Stimulated activated CD4-positive, alpha-beta T cell treated with anti-CD3 and anti-CD28 coated beads, Interleukin-12 subunit alpha, Interleukin-12 subunit beta, amount 100 ng/mL, for 4 hours (primary cell): ENCODE measurements around the gene PSMB3.
"Not testable (repeated sequence)": the region's sequence is repeated elsewhere in the genome, so short reads cannot be mapped to it uniquely, and the experiment has no call there.

Experiments
- DNase-seq: peaks from one replicate; pipeline ENCODE4 v3.0.0-alpha.2; 2020

PSMB3 gene

DNA sequence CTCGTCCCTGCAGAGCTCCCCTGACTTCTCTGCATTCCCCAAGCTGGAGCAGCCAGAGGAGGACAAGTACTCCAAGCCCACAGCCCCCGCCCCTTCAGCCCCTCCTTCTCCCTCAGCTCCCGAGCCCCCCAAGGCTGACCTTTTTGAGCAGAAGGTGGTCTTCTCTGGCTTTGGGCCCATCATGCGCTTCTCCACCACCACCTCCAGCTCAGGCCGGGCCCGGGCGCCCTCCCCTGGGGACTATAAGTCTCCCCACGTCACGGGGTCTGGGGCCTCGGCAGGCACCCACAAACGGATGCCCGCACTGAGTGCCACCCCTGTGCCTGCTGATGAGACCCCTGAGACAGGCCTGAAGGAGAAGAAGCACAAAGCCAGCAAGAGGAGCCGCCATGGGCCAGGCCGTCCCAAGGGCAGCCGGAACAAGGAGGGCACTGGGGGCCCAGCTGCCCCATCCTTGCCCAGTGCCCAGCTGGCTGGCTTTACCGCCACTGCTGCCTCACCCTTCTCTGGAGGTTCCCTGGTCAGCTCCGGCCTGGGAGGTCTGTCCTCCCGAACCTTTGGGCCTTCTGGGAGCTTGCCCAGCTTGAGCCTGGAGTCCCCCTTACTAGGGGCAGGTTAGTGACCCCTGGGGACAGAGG is 36.1 kb upstream of the PSMB3 start:
- no peak for DNase-seq

DNA sequence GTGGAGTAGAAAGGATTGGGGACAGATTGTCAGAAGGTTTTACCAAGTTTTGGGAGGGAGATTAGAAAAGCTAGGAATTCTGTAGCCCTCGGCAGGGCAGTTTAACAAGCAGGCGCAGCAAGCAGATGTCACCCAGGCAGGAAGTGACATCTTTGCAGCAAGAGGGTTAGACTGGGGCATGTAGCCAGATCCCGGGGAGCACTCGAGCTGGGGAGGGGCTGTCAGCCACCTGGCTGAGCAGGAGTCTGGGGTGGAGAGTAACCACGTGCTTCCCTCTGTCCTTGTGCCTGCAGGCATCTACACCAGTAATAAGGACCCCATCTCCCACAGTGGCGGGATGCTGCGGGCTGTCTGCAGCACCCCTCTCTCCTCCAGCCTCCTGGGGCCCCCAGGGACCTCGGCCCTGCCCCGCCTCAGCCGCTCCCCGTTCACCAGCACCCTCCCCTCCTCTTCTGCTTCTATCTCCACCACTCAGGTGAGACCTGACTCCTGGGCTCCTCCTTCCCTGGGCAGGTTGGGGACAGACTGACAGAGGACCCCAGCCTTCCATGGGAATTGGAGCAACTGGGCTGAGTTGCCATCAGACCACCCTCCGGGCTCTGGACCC is 35.3 kb upstream of the PSMB3 start:
- no peak for DNase-seq

DNA sequence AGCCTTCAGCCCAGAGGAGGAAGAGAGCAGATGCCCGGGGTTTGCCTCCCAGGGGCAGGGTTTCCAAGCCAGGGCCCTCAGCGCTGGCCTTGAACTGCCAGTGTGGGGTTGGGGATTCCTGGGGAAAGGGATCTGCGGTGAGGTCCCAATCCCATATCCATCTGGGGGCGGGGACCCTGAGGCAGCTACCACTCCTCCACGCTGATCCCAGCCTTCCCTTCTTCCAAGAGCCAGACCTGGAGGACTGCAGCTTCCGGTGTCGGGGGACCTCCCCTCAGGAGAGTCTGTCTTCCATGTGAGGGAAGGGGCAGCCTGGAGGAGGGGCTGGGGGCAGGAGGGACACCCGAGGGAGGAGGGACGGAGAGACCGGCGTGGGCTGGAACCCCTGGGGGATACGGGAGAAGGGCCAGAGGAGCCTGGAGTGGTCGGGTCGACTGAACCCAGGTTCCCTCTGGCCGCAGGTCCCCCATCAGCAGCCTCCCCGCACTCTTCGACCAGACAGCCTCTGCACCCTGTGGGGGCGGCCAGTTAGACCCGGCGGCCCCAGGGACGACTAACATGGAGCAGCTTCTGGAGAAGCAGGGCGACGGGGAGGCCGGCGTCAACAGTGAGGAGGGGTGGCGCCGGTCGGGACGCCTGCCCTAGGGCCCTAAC is 33.1 kb upstream of the PSMB3 start:
- no peak for DNase-seq

DNA sequence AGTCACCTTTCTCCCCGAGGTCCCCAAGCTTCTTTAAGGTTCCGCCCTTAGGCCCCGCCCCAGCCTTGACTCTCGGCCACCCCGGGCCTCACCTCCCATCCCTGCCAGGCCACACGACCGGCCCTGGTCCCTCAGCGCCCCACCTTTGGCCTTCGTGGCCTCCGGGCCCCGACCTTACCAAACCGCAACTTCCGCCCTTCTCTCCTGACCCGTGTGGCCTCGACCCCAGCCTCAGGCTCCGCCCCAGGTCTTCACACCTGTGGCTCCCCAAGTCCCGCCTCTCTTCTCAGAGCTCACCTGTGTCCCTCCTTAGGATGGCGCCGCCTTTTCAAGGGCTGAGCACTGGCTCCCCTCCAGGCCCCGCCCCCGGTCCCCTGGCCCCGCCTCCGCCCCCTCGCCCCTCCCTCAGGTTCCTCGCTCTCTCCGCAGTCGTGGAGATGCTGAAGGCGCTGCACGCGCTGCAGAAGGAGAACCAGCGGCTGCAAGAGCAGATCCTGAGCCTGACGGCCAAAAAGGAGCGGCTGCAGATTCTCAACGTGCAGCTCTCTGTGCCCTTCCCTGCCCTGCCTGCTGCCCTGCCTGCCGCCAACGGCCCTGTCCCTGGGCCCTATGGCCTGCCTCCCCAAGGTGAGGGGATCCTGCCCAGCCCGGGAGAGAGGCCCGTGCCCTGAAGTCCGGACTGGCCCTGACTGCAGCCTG is 32.4 kb upstream of the PSMB3 start:
- DNase-seq, result no peak

DNA sequence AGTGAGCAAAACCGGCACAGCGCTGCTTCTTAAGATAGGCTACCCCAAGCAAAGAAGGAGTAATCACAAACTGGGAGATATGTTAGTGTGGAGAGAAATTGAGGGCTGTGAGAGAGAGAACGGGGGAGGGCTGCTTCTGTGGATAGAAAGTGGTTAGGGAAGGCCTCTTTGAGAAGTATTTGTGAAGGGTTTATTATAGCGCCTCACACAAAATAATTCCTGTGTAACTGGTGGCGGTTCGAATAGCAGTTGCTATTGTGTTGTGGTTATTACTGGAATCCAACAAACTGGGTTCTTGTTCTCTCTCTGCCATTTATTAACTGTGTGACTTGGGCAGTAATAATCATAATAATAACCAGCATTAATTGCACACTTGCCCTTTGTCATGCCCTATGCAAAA is 31.6 kb upstream of the PSMB3 start:
- DNase-seq, result no peak

DNA sequence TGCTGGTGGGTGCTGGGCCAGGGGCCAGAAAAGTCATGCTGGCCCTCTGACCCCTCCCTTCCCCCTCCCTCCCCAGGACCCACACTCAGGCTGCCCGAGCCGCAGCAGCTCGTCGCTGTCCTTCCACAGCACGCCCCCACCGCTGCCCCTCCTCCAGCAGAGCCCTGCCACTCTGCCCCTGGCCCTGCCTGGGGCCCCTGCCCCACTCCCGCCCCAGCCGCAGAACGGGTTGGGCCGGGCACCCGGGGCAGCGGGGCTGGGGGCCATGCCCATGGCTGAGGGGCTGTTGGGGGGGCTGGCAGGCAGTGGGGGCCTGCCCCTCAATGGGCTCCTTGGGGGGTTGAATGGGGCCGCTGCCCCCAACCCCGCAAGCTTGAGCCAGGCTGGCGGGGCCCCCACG is 30.7 kb upstream of the PSMB3 start:
- DNase-seq, result no peak

DNA sequence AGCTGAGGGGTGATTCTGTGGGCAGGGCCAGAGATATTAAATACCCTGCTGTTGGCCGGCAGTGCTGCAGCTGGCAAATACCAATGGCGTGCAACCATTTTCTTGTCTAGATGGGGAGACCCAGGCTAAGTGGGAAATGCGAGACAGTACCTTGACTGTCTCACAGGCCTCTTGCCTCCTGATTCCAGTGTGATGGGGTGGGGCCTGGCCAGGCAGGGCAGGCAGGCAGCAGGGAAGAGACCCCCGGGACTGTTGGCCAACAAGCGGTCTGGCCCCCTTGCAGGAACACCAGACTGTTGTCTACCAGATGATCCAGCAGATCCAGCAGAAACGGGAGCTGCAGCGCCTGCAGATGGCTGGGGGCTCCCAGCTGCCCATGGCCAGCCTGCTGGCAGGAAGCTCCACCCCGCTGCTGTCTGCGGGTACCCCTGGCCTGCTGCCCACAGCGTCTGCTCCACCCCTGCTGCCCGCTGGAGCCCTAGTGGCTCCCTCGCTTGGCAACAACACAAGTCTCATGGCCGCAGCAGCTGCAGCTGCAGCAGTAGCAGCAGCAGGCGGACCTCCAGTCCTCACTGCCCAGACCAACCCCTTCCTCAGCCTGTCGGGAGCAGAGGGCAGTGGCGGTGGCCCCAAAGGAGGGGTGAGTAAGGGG is 28.1 kb upstream of the PSMB3 start:
- DNase-seq, result no peak

DNA sequence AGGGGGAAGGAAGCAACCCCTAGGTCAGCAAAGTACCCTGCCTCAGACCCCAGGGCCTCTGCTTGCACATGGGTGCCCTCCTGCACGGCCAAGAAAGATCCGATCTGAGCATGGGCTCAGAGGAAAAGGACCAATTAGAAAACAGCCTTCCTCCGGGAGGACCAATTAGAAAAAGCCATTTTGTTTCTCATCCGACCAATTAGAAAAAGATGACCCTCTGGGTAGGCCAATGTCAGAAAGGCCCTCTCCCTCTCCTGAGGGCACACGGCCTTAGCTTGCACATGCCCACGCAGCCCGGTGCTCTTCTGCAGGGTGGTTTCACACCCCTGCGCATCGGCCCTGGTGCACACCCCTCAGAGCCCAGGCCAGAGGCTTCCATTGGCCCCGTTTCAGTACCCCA is 27.5 kb upstream of the PSMB3 start:
- no peak for DNase-seq

DNA sequence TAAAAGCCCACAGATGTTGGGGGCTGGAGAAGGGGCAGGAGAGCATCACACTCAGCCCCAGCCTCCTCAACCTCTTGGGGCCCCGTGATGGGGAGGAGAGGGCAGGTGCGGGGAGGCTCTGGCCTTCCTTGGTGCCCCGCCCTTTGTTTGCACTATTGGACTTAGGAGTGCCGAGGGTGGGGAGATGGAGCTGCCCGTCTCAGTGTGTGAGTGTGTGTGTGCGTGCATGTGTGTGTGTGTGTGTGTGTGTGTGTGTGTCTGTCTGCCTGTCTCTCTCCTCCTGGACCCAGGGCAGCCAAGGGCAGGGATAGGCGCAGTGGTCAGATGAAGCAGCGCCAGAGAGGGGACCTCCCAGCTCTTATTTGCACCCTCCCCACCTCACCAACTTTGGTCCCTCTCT is 26.4 kb upstream of the PSMB3 start:
- not testable (repeated sequence) for DNase-seq

DNA sequence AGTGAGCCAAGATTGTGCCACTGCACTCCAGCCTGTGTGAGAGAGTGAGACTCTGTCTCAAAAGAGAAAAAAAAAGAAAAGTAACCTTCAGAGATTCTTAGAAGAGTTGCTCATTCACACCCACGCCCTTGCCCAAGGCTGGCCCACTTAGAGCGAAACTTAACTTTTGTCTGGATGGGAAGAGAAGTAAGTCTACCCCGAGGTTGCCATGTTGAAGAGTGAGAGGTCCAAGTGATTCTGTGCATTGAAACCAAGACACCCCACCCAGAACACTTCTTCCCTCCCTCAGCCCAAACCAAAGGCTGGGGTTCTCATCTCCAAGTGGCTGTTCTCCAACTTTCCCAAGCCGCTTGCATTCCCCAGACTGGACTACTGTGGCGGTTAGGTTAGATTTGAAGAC is 24.8 kb upstream of the PSMB3 start:
- peak; percentile 65 for DNase-seq

DNA sequence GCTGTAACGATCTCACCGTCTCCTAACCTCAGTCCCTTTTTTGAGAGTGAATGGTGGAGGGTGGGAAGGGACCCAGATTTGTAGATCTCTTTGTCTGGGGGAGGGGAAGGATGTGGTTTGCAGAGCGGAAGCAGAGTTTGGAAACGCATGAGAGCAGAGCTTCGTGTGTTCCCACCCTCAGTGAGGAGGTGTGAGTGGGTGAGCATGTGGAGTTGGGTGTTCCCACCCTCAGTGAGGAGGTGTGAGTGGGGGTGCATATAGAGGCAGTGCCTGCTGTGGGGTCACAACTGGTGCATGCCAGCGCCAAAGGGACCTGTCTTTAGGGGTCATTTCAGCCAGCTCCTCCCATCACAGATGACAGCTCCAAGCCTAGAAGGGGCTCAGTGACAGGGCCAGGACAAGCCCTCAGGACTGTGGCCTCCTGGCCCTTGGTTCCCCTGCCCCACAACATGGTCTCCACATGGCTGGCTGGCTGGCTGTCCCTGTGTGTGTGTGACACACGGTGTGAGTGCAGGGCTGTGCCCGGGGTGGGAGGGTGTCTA is 24.2 kb upstream of the PSMB3 start:
- DNase-seq, result peak; percentile 46

DNA sequence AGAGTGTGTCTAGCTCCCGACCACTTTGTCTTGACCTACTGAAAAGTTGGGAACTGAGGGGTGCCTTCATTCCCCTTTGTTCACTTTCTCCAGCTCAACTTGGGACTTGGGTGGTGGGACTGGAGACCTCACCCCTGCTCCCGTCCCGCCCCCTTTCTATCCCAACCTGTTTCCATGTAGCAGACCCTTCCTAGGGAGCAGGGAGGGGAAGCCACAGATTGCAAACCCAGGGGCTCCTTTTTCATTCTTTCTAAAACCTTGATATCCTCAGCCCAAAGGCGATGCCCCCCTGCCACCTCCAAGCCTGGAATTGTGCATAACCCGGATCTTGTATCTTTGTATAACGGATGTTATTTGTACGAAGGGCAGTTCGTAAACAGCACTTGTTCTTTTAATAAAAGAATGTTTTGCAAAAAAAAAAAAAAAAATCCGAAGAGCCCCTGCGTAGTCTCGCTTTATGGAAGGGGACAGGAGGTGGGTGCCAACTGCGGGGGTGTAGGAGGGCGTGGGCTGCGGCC is 23.1 kb upstream of the PSMB3 start:
- DNase-seq, result no peak

DNA sequence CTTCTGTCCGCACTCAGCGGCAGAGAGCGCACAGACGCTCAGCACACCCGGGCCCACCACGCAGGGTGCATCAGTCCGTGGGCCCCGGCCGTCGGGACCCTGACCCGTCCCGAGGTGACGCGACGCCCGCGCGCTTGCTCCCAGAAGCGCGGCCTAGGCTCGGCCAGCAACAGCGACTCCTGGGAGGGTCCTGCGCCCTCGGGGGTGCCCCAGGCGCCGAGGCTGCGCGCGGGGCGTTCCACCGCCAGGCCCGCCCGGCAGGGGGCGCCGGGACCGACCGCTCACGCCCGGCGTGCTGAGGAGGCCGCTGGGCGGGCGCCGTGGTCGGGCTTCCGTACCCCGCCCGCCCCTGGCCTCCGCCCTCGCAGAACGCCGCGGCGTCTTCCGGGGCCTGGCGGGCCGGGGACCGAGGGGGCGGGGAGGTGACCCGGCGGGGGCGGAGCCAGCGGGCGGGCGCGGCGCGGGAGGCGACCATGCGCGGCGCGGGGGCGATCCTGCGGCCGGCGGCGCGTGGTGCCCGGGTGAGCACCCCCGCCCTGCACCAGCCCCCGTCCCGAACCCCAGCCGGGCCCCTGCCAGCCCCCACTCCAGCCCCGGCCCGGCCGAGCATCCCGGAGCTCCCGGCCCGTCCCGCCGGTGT is 22.5 kb upstream of the PSMB3 start, which contains the start of gene CISD3:
CISD3 (plus strand) TSS at position 456 of the 640 bp plus-strand sequence; CDS start at position 474, 18 bp downstream.
- peak; percentile 83 for DNase-seq

DNA sequence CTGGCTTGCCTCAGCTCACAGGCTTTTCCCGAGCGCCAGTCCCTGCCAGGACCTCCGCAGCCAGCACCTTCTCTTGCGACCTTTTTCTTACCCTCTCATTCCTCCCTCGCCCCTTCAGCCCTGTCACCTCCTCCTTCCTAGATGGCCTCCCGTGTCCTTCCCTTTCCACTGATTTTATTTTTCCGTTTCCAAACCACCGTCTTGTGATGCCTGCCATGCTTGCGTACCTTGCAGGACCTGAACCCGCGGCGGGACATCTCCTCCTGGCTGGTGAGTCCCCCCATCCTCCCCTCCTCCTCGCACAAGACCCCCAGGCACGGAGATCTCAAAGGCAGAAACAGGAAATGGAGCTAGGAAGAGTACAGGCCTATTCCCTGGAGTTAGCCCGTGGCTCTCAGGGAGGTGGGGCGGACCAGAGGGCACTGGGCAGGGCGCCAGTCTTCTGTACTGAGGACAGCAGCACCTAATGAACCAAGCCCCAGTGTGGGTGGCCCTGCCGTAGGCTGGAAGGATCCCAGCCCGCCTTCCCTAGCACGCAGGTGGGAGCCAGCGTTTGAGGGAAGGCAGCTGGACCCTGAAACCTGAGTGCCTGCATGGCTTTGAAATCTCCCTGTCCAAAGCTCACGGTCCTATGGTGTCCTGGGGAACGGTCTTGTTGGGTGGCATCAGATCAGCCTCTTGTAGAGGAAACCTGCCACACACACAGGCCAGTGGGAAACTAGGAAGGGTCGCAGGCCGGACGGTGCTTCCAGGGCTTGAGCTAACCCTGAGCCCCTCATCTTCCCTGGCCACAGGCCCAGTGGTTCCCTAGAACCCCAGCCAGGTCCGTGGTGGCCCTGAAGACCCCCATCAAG is 21.8 kb upstream of the PSMB3 start:
- no peak for DNase-seq

DNA sequence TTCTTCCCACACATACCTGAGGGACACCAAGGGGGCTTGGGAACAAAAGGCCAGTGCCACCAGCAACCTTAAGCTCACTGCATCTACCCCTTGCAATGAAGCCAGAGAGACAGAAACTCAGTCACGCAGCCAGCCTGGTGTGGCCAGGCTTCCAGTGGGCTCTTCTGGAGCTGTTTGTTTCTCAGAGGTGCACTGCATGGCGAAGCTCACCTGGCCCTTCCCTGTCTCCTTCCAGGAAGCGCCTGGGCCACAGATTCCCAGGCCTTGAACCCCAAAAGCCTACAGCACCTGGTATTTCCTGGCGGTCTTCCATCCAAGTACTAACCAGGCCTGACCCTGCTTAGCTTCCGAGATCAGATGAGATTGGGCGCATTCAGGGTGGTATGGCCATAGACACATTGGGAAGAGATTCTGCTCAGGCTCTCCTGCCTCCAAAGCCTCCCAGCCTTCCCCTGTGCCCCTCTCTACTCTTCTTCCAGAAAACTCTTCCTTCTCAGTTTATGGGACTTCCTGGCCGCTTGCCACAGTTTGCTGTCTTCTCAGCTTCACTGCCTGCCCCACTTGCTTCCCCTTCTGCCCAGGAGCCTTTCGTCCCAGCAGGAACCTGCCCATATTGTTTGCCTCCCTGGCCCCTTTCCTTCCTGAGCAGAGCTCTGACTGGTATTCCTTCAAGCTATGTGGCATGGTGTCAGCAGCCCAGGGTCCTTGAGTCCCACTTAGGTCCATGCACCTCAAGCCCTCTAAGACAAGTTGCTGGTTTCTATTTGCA is 20.8 kb upstream of the PSMB3 start:
- DNase-seq, result no peak

DNA sequence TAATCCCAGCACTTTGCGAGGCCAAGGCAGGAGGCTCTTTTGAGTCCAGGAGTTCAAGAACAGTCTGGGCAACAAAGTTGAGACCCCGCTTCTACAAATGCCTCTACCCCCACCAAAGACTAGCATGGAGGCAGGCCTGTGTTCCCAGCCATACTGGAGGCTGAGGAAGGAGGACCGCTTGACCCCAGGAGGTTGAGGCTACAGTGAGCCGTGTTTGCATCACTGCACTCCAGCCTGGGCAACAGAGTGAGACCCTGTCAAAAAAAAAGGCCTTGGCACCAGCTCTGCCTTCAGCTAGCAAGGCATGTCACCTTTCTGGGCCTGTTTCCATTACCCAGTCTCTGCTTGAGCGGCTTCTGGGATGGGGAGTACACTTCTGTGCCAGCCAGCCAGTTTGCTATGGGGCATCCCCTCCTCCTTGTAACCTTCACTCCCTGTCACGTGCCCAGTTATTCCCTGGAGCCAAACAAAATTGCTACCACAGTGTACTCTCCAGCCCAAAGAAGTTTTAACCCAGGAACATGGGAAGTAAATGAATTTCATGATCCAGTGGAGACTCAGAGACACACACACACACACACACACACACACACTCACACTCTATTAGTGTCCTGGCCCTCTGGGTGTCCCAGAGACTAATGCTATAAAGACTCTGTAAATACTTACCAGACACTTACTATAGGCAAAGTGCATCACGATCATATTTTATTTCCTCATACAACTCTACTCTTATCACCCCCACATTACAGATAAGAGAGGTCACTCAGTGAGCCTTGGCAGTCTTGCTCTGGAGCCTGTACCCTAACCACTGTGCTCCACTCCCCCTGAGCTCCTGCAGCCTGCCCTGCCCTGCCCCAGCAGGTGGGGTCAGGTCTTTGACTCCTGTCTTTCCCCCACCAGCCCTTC is 19.9 kb upstream of the PSMB3 start:
- DNase-seq, result no peak

DNA sequence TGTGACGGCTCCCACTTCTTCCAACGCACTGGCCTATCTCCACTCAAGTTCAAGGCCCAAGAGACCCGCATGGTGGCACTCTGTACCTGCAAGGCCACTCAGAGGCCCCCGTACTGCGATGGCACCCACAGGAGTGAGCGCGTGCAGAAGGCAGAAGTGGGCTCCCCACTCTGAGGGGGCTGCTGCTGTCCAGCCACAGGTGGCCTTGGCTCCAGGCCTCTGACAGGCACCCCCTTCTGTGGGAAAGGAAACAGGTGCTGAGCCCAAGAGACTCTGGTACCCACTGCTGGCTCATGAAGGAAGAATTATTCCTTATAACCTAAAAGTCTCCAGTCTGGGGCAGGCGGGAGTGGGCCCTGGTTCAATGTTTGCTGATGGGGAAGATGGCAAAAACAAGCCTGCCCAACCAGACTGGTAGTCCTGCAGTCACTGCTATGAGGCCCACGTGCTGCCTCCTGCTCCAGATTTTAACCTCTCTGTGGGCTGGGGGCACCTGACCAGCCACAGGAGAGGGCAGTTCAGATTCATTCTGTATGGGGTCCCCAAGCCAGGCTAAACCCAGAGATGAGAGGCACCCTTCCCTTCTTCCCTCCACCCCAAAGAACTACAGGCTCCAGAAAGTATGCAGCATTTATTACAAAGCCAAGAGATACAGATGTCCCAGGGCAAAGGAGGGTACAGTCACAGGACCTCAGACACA is 19.1 kb upstream of the PSMB3 start:
- DNase-seq, result no peak
